Suprapubic skin (tissue), 3 donors: ENCODE results near the gene UGT1A10.

Experiments
- POLR2A ChIP-seq, 2 donors: fragments of 450-650 bp; IDR thresholded peaks; one replicate each; pipeline ENCODE4 v1.6.1; 2017; ENCODE audit warnings: antibody characterized with exemption in 2 of 2, mild to moderate bottlenecking in 2 of 2, moderate library complexity in 2 of 2
- TF ChIP-seq, protein P1 (sequence below), 2 donors: fragments of 200-600 bp in 1 of 2; fragments of 450-650 bp in 1 of 2; sonication (generic) in 1 of 2; IDR thresholded peaks; one replicate each; pipeline ENCODE4 v1.5.1; 2016 to 2019; ENCODE audit warnings: antibody characterized with exemption in 2 of 2, mild to moderate bottlenecking in 1 of 2, moderate library complexity in 1 of 2

DNA sequence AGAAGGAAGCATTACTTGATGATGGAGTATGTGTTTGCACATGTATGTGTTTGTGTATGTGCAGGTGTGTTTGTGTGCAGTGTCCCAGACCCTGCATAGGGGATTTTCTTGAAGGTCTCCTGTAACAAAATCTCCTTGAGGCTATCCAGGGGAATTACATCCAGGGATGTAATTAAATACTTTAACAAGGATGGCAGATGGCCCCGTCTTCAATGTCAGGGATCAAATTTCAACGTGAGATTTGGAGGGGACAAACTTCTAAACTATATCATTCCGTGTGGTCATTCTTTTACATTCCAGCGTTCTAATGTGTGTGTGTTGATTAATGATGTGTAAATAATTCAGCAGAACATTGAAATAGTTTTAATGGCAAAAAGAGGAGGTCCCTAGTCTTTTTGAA lies 38.7 kb downstream of the UGT1A10 start:
- TF ChIP-seq, protein P1, sequence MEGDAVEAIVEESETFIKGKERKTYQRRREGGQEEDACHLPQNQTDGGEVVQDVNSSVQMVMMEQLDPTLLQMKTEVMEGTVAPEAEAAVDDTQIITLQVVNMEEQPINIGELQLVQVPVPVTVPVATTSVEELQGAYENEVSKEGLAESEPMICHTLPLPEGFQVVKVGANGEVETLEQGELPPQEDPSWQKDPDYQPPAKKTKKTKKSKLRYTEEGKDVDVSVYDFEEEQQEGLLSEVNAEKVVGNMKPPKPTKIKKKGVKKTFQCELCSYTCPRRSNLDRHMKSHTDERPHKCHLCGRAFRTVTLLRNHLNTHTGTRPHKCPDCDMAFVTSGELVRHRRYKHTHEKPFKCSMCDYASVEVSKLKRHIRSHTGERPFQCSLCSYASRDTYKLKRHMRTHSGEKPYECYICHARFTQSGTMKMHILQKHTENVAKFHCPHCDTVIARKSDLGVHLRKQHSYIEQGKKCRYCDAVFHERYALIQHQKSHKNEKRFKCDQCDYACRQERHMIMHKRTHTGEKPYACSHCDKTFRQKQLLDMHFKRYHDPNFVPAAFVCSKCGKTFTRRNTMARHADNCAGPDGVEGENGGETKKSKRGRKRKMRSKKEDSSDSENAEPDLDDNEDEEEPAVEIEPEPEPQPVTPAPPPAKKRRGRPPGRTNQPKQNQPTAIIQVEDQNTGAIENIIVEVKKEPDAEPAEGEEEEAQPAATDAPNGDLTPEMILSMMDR (IDR thresholded peaks at IDR 0.05), result no peak
- TF ChIP-seq POLR2A (IDR thresholded peaks at IDR 0.05), result no peak
